Dedifferentiated amniotic fluid mesenchymal stem cell (primary cell): ENCODE results near the gene EPS8.

Source experiments
- DNase-seq: peaks from one replicate; pipeline ENCODE4 v3.0.0-alpha.2; 2016; ENCODE audit errors: extremely low spot score

The EPS8 gene

DNA sequence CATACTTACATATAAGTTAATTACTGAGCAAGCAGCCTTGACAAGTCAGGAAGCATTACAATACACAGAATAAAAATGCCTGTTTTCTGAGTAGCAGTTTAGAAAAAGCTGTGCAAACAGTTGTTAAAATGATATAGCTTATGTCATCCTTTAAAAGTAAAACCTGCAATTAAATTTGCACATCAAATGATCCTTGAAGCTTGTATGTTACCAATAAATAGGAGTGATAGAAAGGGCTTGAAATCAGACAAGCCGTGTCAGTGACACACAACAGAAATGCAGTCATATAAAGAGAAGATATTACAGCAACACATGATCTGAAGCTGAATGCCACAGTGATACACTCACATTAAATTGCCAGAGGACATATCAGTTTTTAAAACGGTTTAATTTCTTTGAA, 70.0 kb downstream of the EPS8 start:
- no peak for DNase-seq

DNA sequence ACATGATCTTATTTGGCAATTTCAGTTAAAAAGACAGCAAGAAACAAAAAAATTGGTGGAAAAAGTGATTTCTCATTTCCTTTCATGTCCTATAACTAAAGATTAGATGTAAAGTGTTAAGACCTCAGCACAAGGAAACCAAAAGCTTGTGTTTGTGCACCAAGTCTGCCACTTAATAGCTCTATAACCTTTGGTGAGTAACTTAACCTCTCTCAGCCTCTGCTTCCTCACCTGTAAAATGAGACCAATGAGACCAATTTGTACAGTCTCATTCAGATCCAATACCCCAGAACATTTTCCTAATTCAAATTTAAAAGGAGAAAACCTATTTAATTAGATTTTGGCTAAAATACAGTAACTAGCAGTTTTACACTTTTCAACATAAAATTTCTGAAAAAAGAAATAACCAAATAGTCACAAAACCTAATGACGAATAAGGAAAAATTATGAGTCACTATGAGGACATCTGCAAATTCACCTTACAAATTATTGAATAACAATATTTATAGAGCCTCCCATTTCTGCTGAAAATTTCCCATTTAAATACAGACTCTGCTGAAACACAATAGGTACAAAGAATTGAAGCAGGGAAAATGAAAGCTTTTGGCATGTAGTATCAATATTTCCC, 71.1 kb downstream of the EPS8 start:
- no peak for DNase-seq

DNA sequence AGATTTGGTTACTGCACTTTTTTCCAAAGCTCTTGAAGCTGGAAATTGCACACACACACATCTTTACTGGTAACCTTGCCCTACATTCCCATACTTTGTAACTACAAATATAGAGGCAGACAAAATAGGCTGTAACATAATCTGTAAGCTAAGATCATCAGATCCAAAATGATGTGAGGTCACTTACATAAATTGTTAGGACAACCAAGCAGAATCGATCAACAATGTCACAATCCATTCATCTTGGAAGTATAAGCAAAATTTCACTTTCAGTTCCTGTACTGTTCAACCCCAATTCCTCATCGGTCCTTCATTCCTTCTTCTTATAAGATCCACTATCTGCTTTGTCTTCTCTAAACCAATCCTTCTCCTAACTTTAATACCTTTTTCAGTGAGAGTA, 72.6 kb downstream of the EPS8 start:
- DNase-seq = no peak

DNA sequence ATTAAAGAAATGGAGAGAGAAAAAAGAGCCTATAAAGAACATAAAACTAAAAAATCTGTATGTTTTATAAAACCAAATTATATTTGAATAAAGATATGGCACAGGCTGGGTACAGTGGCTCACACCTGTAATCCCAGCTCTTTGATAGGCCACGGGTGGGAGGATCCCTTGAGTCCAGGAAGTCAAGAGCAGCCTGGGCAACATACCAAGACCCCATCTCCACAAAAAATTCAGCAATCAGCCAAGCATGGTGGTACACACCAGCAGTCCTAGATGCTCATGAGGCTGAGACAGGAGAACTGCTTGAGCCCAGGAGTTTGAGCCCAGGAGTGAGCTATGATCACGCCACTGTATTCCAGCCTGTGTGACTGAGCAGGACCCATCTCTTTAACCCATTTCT, 74.9 kb downstream of the EPS8 start:
- no peak for DNase-seq

DNA sequence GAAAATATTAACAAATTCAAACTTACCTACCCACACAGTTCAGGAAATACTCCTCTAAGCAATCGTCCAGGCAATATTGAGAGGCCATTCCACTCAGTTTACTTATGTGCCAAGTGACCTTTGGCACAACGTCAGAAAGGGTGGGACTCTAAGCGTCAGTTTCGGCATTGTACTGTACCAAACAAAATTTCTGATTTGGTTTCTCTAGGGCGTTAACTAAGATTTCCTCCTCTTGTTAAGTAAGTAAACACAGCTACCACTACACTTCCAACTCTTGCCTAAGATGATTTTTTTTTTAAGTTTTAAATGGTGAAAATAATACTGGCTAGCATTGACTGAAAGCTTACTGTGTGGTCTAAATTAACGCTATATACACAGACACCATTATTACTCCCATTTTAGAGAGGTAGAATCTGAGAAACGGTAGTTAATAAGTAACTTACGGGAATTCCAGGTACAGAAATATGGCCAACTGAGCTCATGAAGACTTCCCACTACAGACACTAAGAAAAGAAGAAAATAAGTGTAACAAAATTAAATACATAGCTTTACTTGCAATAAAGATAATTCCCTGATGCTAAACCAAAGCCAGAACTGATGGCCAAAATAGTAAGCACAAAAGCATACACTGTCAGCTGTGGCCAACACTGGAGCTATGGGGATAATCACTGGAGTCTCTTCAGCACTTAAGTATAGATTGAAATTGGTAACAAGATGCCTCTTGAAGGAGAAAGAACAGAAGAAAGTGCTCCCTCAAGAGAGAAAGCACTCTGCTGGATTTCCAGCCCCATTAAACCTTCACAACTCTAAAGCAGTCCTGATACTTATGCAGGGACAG, 76.1 kb downstream of the EPS8 start:
- DNase-seq = no peak

DNA sequence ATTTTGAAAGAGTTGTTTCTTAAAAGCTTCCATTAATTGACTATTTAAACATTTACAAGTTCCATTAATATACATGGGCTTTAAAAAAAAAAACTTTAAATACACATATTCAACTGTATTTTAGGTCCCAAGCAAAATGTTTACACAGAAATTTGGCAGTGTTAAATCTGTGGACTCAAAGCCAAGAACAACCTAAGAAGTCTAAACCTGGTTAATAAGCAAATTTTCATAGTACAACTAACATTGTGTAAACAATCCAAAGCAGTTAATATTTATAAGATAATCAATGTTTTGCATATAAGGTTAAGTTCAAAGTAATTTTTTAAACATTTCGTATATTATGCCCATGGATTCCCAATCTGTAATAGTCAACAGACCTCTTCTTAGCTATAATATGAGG, 77.0 kb downstream of the EPS8 start:
- DNase-seq = no peak

DNA sequence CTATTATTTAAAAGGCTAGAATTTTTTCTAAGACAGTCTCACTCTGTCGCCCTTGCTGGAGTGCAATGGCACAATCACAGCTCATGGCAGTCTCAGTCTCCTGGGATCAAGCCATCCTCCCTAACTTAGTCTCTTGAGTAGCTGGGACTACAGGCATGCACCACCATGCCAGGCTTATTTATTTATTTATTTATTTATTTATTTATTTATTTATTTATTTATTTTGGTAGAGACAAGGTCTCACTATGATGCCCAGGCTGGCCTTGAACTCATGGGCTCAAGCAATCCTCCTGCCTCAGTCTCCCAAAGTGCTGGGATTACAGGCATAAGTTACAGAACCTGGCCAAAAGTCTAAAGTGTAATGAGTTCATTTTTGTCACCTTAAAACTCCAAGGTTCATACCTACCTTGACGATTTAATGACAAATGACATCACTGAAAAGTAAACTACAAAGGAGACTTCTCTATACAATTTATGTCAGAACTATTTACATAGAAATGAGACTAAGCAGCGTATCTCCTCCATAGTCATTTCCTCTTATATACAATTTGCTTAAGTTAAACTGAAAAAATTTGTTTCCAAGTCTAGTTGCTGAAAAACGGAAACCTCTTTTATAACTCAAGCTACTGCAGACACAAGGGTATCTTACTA, 78.2 kb downstream of the EPS8 start:
- DNase-seq = no peak

DNA sequence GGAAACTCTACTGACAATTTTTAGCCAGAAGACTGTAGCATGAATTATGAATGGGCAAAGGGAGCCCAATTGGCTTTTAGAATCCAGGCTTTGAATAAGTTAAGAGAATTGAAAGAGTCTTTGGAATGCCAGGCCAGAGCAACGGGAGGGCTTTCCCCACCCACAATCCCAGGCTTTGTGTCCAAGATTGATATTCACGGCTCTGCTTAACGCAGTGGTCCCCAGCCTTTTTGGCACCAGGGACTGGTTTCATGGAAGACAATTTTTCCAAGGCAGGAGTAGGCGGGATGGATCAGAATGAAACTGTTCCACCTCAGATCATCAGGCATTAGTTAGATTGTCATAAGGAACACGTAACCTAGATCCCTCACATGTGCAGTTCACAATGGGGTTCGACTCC, 79.6 kb downstream of the EPS8 start:
- no peak for DNase-seq

DNA sequence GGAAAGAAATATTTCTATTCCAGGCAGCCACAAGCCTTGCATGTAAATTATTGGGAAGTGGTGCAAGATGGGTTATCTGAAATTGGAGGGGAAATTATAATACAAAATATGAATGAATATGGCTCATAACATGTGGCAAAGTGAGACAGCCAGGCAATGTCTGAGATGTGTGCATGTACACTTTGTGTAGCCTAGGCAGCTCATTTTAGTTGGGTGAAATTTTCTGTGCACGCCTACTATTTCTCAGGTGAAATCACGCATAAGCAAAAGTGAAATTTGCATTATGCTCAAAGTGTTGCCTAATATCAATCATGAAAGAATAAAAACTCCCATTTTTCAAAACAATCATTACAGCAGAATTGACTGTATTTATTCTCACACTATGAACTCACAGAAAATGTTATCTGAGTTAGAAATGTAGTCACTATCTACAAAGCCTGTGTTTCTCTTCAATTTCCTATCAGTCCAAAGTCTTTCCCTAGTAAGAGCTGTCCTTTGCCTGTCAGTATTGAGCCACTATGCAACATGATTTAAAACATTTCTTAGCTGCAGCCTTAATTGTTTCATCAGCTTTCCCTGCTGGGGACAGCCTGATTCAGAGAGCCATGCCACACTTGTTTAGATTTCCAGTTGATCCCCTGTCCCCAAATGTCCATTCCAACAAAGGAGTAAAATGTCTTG, 80.7 kb downstream of the EPS8 start:
- no peak for DNase-seq

DNA sequence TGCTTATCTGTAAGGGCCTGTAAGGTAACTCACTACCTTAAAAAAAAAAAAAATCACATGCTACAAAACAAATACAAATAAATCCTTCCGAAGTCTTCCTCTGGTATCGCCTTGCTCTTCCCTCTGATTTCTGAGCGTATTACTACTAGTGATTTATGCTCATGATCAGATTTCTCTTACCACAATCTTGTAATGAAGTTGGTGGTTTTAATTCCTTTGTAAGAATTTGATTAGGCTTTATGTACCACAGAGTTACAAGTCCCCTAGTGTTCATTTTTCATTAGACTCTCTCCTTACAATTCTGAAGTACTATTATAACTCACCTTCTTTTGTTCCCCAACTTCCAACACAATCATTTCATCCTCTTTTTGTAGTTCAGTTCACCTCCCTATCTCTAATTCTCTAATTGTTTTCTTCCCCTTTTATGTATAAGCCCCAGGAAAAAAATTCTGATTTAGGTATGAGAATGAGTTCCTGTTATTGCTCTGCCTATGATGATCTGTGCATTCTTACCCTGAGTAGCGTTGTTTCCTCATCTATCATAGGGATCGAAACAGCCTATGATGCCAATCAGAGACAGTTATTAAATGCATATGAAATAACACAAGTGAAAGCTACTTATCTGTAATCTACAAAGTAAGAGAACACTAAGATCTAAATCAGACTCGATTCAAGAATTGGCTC, 81.5 kb downstream of the EPS8 start:
- no peak for DNase-seq

DNA sequence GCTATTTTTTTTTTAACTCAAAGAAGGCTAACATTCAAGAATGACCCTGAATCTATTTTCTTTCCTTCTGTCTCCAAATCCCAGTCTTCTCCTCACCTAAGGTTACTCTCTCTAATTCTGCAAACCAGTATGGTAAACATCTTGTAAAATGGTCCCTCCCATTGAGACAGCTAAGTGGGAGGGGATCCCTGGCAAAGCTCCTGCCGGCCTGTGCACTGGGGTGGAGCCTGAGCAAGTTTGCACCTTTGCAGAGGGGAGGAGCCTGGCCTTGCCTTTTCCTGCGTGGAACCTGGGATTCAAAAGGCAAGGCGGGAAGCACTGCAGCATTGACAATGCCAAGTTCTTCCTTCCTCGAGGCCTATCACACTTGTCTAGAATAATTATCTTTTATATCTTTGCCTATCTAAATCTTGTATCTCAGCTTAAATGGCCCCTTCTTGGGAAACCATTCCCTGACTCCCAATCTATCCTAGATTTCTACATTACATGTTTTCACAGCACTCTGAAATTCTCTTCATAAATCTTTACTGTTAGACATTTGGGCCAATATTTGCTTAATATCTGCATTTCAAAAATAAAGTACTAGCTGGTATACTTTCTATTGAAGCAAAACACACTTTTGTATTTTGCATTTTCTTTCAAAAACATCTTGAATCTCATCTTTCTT, 83.0 kb downstream of the EPS8 start:
- no peak for DNase-seq

DNA sequence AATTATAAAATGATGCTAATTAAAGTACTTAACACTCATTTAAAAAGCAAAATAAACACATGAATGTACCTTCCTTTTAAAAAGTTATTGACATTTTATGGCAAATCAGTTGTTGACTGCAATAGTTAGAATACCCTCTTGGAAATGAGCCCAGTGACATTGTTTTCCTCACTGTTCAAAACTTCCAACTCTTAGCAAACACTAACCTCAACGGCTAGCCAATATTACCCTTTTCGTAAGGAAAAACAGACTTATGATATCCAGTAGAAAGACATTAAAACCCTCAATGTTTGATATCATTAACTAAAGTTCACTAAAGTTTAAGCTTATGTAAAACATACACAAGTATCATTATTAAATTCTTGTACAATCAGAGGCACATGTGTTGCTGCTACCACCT, 83.6 kb downstream of the EPS8 start:
- no peak for DNase-seq

DNA sequence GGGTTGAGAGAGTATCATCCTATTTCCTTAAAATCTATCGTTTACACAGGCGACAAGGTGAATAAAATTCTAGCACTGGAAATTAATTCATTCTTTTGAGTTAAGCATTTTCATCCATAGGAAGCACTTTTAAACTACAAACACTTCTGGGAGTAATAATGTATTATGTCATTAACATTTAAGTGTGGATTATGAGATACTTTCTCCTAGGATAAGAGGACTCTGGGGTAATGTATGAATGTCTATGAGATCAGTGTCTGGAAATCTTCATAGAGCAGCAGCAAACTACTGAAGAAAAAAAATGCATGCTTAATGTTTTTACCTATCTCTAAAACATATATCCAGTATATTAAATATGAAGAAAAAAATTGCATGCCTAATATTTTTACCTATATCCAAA, 86.9 kb downstream of the EPS8 start:
- DNase-seq = no peak

DNA sequence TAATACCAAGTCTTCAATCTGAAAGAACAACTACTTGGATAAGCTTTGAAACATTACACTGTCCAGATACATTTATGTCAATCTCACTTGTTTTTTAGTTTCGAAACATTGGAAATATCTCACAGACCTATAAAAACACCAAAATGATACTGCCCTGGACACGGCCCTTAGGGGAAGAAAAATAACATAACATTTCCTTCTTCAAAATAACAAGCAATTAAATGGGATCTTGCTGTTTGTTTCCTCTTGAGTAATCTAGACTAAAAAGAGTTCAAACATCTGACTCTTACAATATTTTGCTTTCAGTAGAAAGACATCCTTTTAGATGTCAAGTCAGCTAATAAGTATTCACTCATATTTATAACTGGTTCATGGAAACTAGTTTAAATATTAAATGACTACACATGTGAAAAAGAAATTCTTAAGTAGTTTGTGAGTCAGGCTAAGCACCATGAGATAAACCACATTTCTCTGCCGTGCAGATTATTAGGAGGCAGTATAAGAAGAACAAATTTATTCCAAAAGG, 87.5 kb downstream of the EPS8 start:
- DNase-seq = no peak

DNA sequence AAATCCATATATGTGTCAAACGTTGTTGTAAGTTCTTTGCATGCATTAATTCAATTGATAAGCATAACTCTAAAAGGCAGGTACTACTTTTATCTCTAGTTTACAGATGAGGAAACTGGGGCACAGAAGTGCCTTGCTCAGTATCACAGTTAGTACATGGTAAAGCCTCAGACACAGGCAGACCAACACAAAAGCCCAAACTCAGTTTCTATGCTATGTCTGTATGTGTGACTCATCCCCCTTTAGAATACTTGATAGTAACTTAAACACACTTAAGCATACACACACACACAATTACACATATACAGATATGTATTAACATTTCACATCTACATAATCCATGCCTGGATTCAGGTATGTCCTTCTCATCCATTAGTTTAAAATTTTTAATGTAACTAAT, 88.0 kb downstream of the EPS8 start:
- DNase-seq = no peak

DNA sequence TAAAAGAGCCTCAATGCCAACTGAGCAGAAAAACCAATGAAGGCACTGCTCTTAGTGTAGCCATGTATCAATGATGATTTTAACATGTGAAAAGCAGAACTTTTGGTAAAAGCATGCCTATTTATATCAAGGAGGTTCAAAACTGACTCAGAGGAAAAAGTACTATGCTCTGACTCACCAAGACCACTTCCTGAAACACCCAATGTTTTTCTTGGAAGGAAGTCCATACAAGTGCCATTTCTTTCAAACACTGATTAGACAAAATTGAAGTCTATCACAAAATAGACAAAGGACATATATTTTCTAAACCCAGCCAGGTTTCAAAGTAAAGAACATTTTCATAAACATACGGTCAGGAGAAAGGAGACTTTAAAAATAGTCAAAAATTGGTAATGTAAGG, 88.6 kb downstream of the EPS8 start:
- peak; percentile 88 for DNase-seq

DNA sequence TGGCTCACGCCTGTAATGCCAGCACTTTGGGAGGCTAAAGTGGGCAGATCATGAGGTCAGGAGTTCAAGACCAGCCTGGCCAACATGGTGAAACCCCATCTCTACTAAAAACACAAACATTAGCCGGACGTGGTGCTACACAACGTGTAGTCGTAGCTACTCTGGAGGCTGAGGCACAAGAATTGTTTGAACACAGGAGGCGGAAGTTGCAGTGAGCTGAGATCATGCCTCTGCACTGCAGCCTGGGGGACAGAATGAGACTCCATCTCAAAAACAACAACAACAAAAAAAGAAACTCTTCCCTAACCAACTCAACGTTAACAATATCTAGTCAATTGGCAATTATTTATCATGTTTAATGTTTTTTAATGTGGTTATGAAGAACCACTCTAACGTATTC, 89.3 kb downstream of the EPS8 start:
- no peak for DNase-seq

DNA sequence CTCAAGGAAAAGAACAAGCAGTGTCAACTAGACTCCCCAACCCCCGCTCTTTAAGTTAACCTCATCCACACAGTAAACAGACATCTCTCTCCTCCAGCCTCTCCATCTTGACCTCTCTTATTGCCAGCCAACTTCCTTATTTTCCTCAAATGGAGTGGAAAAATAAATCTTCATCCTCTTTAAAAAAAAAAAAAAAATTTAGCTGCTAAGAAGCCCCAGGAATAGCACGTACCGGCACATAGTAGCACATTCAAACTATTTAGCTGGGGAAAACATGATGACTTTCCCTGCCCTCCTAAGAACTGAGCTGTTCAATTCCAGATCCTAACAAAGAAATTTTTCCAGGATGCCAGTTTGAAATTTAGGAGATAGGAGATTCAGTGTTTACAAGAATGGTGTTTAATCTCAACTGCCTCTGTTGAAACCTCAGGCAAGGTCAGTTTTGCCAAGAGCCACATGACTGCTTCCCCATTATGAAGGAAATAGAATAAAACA, 90.8 kb downstream of the EPS8 start:
- DNase-seq = no peak

DNA sequence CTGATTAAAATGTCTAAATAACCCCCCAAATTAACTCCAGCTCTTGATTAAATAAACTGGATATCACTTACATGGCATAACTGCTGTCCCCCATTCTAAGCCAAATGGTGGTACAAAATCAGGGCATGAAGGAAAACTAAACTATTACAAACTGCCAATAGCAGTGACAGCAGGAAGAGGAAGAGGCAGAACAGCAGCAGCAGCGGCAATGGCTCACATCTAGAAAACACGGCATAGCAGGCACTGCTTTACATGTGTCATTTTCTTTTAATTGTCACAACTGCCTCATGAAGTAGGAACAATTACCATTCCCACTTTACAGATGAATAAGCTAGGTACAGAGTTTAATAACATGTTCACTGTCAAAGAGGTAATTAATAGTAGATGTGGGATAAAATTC, 92.0 kb downstream of the EPS8 start:
- DNase-seq = no peak

DNA sequence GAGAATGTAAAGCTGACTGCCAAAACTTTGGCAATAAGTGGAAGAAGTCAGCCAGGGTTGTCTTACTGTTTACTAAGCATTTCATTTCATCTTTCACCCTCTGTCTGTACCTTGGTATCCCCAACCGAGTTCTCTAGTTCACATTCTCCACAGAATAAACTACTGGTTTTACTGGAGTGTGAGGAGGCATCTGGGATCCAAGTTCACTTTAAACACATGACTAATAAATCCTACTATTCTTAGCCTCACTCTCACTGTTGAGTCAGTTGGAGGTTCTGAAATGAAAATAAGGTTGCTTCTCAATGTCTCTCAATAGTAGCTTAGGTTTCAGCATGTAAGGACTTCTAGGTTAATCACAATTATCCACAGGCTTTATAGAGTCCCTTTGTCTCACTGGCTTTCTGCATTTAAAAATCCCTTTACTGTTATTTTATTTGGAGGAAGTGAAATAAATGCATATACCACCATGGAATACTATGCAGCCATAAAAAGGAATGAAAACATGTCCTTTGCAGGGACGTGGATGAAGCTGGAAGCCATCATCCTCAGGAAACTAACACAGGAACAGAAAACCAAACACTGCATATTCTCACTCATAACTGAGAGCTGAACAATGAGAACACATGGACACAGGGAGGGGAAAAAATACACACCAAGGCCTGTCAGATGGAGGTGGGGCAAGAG, 95.8 kb downstream of the EPS8 start:
- no peak for DNase-seq
